HCT116 (cell line): ENCODE measurements around the gene HIBADH.

ENCODE experiments used
- CTCF ChIP-seq, 3 experiments: fragments of 200-600 bp in 1 of 3; sonication (generic) in 1 of 3; IDR thresholded peaks in 2 of 3; conservative IDR thresholded peaks in 1 of 3; 2 replicates each; pipeline ENCODE4 v1.5.1; 2012 to 2017; ENCODE audit warnings: low read depth in 2 of 3, low read length in 2 of 3, antibody characterized with exemption in 1 of 3, borderline replicate concordance in 1 of 3, control low read depth in 1 of 3, mild to moderate bottlenecking in 1 of 3, mixed read lengths in 1 of 3, mixed run types in 1 of 3, moderate library complexity in 1 of 3; ENCODE audit not compliant: insufficient read depth in 1 of 3
- EZH2 ChIP-seq: fragments of 200-600 bp; sonication (generic); IDR thresholded peaks from 2 replicates; pipeline ENCODE4 v1.6.1; 2017; ENCODE audit warnings: antibody characterized with exemption, mixed run types
- EZH2phosphoT487 ChIP-seq: fragments of 200-600 bp; IDR thresholded peaks from 2 replicates; pipeline ENCODE4 v1.6.1; 2018; ENCODE audit warnings: antibody characterized with exemption, borderline replicate concordance
- JUND ChIP-seq: IDR thresholded peaks from 2 replicates; pipeline ENCODE4 v1.6.1; 2012
- MAX ChIP-seq: IDR thresholded peaks from 2 replicates; pipeline ENCODE4 v1.6.1; 2012
- POLR2A ChIP-seq: IDR thresholded peaks from 2 replicates; pipeline ENCODE4 v1.7.0; 2011; ENCODE audit warnings: borderline replicate concordance; ENCODE audit not compliant: insufficient read depth, insufficient read length; ENCODE audit errors: extremely low read depth
- POLR2AphosphoS5 ChIP-seq: IDR thresholded peaks from 2 replicates; pipeline ENCODE4 v1.6.1; 2011; ENCODE audit warnings: mild to moderate bottlenecking, low read depth, low read length, moderate library complexity
- RAD21 ChIP-seq: IDR thresholded peaks from 2 replicates; pipeline ENCODE4 v1.6.1; 2012; ENCODE audit warnings: low read depth, mild to moderate bottlenecking
- REST ChIP-seq: IDR thresholded peaks from 2 replicates; pipeline ENCODE4 v1.6.1; 2012; ENCODE audit warnings: low read depth
- TCF7L2 ChIP-seq: IDR thresholded peaks from 2 replicates; pipeline ENCODE4 v1.7.0; 2011; ENCODE audit warnings: borderline replicate concordance, inconsistent platforms; ENCODE audit not compliant: insufficient read depth, insufficient read length; ENCODE audit errors: extremely low read depth
- YY1 ChIP-seq: IDR thresholded peaks from 2 replicates; pipeline ENCODE4 v1.6.1; 2011; ENCODE audit warnings: low read length, low read depth, moderate library complexity, mild to moderate bottlenecking; ENCODE audit not compliant: insufficient replicate concordance; ENCODE audit errors: extremely low read depth
- ZBTB33 ChIP-seq: IDR thresholded peaks from 2 replicates; pipeline ENCODE4 v1.6.1; 2011; ENCODE audit warnings: mild to moderate bottlenecking, low read length, moderate library complexity; ENCODE audit not compliant: insufficient replicate concordance; ENCODE audit errors: extremely low read depth
- ZNF274 ChIP-seq: fragments of 200-500 bp; sonication (Bioruptor generic); IDR thresholded peaks from 2 replicates; pipeline ENCODE4 v1.6.1; 2014; ENCODE audit warnings: mild to moderate bottlenecking, low read depth, low read length, inconsistent platforms

- no peak for TF ChIP-seq POLR2AphosphoS5
- TF ChIP-seq CTCF (IDR thresholded peaks at IDR 0.05 in 2 of 3, conservative IDR thresholded peaks at IDR 0.05 in 1 of 3; ENCODE audit: borderline replicate concordance in 1 of 3, insufficient read depth in 1 of 3, low read depth in 2 of 3, low read length in 2 of 3), result no peak
- TF ChIP-seq REST, result no peak
- TF ChIP-seq MAX, result no peak
- TF ChIP-seq RAD21, result no peak
- no peak for TF ChIP-seq EZH2phosphoT487
- no peak for TF ChIP-seq EZH2
- no peak for TF ChIP-seq ZBTB33
- no peak for TF ChIP-seq POLR2A
- TF ChIP-seq YY1, result no peak
- TF ChIP-seq JUND, result no peak
- no peak for TF ChIP-seq TCF7L2
- no peak for TF ChIP-seq ZNF274
These were observed 45.8 kb upstream of the HIBADH start for GRCh38 chr7:27708485-27708884.
